HG02642 (cell line): Measurements from ENCODE around the gene STXBP1.
A peak's percentile ranks its signal among the peaks of the same experiment; 100 is the strongest.

Experiments used
- ATAC-seq: cut with Tn5 transposase; IDR thresholded peaks from one replicate; pipeline ENCODE4 v1.9.1; 2021; ENCODE audit warnings: mild to moderate bottlenecking; ENCODE audit not compliant: unreplicated experiment, poor library complexity

The STXBP1 gene

GRCh38 chr9:127682351-127683136 is 70.5 kb downstream of the STXBP1 start:
- ATAC-seq = no peak

GRCh38 chr9:127683723-127684122 is 71.6 kb downstream of the STXBP1 start:
- ATAC-seq = no peak

- no peak for ATAC-seq
Observed at GRCh38 chr9:127684576-127684975, 72.5 kb downstream of the STXBP1 start.

GRCh38 chr9:127686461-127687393 is 74.7 kb downstream of the STXBP1 start:
- no peak for ATAC-seq

GRCh38 chr9:127689329-127690000 is 77.4 kb downstream of the STXBP1 start:
- ATAC-seq = no peak

- ATAC-seq = no peak
Observed at GRCh38 chr9:127690735-127691134, 78.7 kb downstream of the STXBP1 start.

- ATAC-seq = no peak
Observed at GRCh38 chr9:127692071-127692470, 80.0 kb downstream of the STXBP1 start.

GRCh38 chr9:127693143-127693542 is 81.1 kb downstream of the STXBP1 start:
- ATAC-seq = no peak

- ATAC-seq = no peak
Observed at GRCh38 chr9:127693697-127694096, 81.6 kb downstream of the STXBP1 start.

- ATAC-seq = no peak
Observed at GRCh38 chr9:127694890-127695720, 83.0 kb downstream of the STXBP1 start.

- ATAC-seq = no peak
Observed at GRCh38 chr9:127697575-127697974, 85.5 kb downstream of the STXBP1 start.

GRCh38 chr9:127698386-127698785 is 86.3 kb downstream of the STXBP1 start:
- ATAC-seq = no peak

- ATAC-seq = peak; percentile 93
Observed at GRCh38 chr9:127698985-127699670, 87.1 kb downstream of the STXBP1 start.

- ATAC-seq = no peak
Observed at GRCh38 chr9:127700140-127700539, 88.1 kb downstream of the STXBP1 start.

GRCh38 chr9:127700594-127701255 is 88.6 kb downstream of the STXBP1 start:
- ATAC-seq = no peak

GRCh38 chr9:127703289-127703946 is 91.3 kb downstream of the STXBP1 start:
- no peak for ATAC-seq

- no peak for ATAC-seq
Observed at GRCh38 chr9:127705577-127706379, 93.7 kb downstream of the STXBP1 start.
